GM18907 (cell line): ENCODE results near the gene LEKR1.
"Not testable (repeated sequence)": the region's sequence is repeated elsewhere in the genome, so short reads cannot be mapped to it uniquely, and the experiment has no call there.

Source experiments
- ATAC-seq: cut with Tn5 transposase; IDR thresholded peaks from one replicate; pipeline ENCODE4 v1.9.1; 2021; ENCODE audit warnings: mild to moderate bottlenecking, moderate library complexity; ENCODE audit not compliant: unreplicated experiment

Gene LEKR1

GRCh38 chr3:156897851-156898250 lies 71.7 kb downstream of the LEKR1 start:
- not testable (repeated sequence) for ATAC-seq

GRCh38 chr3:156898296-156898880 lies 72.2 kb downstream of the LEKR1 start:
- no peak for ATAC-seq

GRCh38 chr3:156899951-156900350 lies 73.8 kb downstream of the LEKR1 start:
- ATAC-seq, result no peak

- ATAC-seq, result no peak
Observed at GRCh38 chr3:156902916-156903315, 76.8 kb downstream of the LEKR1 start.

GRCh38 chr3:156906275-156906674 lies 80.1 kb downstream of the LEKR1 start:
- ATAC-seq, result no peak

- no peak for ATAC-seq
Observed at GRCh38 chr3:156908398-156908797, 82.2 kb downstream of the LEKR1 start.

GRCh38 chr3:156910022-156910421 lies 83.9 kb downstream of the LEKR1 start:
- ATAC-seq, result no peak

GRCh38 chr3:156910831-156911230 lies 84.7 kb downstream of the LEKR1 start:
- ATAC-seq, result not testable (repeated sequence)

GRCh38 chr3:156914300-156914699 lies 88.1 kb downstream of the LEKR1 start:
- ATAC-seq, result not testable (repeated sequence)

GRCh38 chr3:156915372-156915771 lies 89.2 kb downstream of the LEKR1 start:
- no peak for ATAC-seq

GRCh38 chr3:156918746-156919145 lies 92.6 kb downstream of the LEKR1 start:
- ATAC-seq, result no peak

- ATAC-seq, result no peak
Observed at GRCh38 chr3:156919818-156920217, 93.7 kb downstream of the LEKR1 start.

GRCh38 chr3:156920399-156920798 lies 94.2 kb downstream of the LEKR1 start:
- ATAC-seq, result no peak

GRCh38 chr3:156923349-156923748 lies 97.2 kb downstream of the LEKR1 start:
- ATAC-seq, result no peak

- ATAC-seq, result no peak
Observed at GRCh38 chr3:156938724-156939123, 112.6 kb downstream of the LEKR1 start.

GRCh38 chr3:156939315-156939714 lies 113.2 kb downstream of the LEKR1 start:
- ATAC-seq, result no peak

- ATAC-seq, result no peak
Observed at GRCh38 chr3:156941311-156941710, 115.2 kb downstream of the LEKR1 start.

- ATAC-seq, result no peak
Observed at GRCh38 chr3:156948402-156949210, 122.5 kb downstream of the LEKR1 start.

GRCh38 chr3:156952011-156952410 lies 125.9 kb downstream of the LEKR1 start:
- no peak for ATAC-seq

GRCh38 chr3:156957715-156958114 lies 131.6 kb downstream of the LEKR1 start:
- ATAC-seq, result no peak

GRCh38 chr3:156963096-156963495 lies 136.9 kb downstream of the LEKR1 start:
- no peak for ATAC-seq

- ATAC-seq, result no peak
Observed at GRCh38 chr3:156964577-156964976, 138.4 kb downstream of the LEKR1 start.
